Ishikawa (cell line): Measurements from ENCODE around the gene DIP2C.

ENCODE experiments used
- CEBPB ChIP-seq: IDR thresholded peaks from 2 replicates; pipeline ENCODE4 v1.6.1; 2012
- CREB1 ChIP-seq: IDR thresholded peaks from 2 replicates; pipeline ENCODE4 v1.6.1; 2012; ENCODE audit warnings: low read depth
- EGR1 ChIP-seq: IDR thresholded peaks from 2 replicates; pipeline ENCODE4 v1.6.1; 2012
- EP300 ChIP-seq: IDR thresholded peaks from 2 replicates; pipeline ENCODE4 v1.6.1; 2012; ENCODE audit warnings: borderline replicate concordance
- FOXM1 ChIP-seq: IDR thresholded peaks from 2 replicates; pipeline ENCODE4 v1.6.1; 2012; ENCODE audit warnings: low read depth, borderline replicate concordance
- MAX ChIP-seq: IDR thresholded peaks from 2 replicates; pipeline ENCODE4 v1.6.1; 2012
- REST ChIP-seq: IDR thresholded peaks from 2 replicates; pipeline ENCODE4 v1.6.1; 2012; ENCODE audit warnings: low read depth, mild to moderate bottlenecking
- TAF1 ChIP-seq: IDR thresholded peaks from 2 replicates; pipeline ENCODE4 v1.6.1; 2012; ENCODE audit warnings: low read depth, mild to moderate bottlenecking

GRCh38 chr10:703118-703517, 13.7 kb upstream of the DIP2C start:
- TF ChIP-seq CREB1 = no peak
- TF ChIP-seq TAF1 = no peak
- TF ChIP-seq MAX = no peak
- no peak for TF ChIP-seq REST
- TF ChIP-seq EGR1 = no peak
- TF ChIP-seq CEBPB = no peak
- no peak for TF ChIP-seq EP300
- TF ChIP-seq FOXM1 = no peak
